Measurements from ENCODE around the gene GALNT2.

The GALNT2 gene

GRCh38 chr1:230170153-230170547 lies 103.1 kb downstream of the GALNT2 start:
- Histone ChIP-seq H3K79me2 (ENCODE audit: insufficient read depth, low read length) (peaks cover 100% of the 10 kb centered on the region), H3K4me1 (ENCODE audit: insufficient read depth, low read length, poor library complexity, severe bottlenecking) (peaks cover 84% of the 10 kb centered on the region), H3K9me2 (replicated peaks; ENCODE audit: low read depth, low read length) (no peaks in the 10 kb centered on the region), H3K27me3 (ENCODE audit: insufficient read depth, low read length, poor library complexity, severe bottlenecking) (no peaks in the 10 kb centered on the region), H3K4me3 (ENCODE audit: low read length, poor library complexity, severe bottlenecking) (peak overlapping the region; percentile 43), H2AFZ (ENCODE audit: low read length) (no peak overlapping the region), H3K36me3 (ENCODE audit: insufficient read depth, low read length) (peaks cover 24% of the 10 kb centered on the region; the same call in 1 of the 2 replicates), H4K20me1 (ENCODE audit: insufficient read depth, low read length, poor library complexity, severe bottlenecking) (peaks cover 10% of the 10 kb centered on the region), H3K9ac (ENCODE audit: low read depth, low read length, poor library complexity, severe bottlenecking) (peak overlapping the region; percentile 64), H3F3A (ENCODE audit: low read depth) (no peaks in the 10 kb centered on the region), H3K4me2 (ENCODE audit: low read depth, low read length, poor library complexity, severe bottlenecking) (peak overlapping the region; percentile 65), H3K9me3 (ENCODE audit: insufficient read depth, low read depth, low read length) (no peaks in the 10 kb centered on the region)
- no peak for TF ChIP-seq CTCF (conservative IDR thresholded peaks at IDR 0.05; ENCODE audit: low read length)
- TF ChIP-seq EZH2phosphoT487 (IDR thresholded peaks at IDR 0.05; ENCODE audit: borderline replicate concordance): no peak

GRCh38 chr1:230170622-230171021 lies 103.6 kb downstream of the GALNT2 start:
- Histone ChIP-seq H3K4me2 (ENCODE audit: low read depth, low read length, poor library complexity, severe bottlenecking) (peak overlapping the region; percentile 65), H3K27me3 (ENCODE audit: insufficient read depth, low read length, poor library complexity, severe bottlenecking) (no peaks in the 10 kb centered on the region), H3K4me3 (ENCODE audit: low read length, poor library complexity, severe bottlenecking) (no peak overlapping the region), H3K36me3 (ENCODE audit: insufficient read depth, low read length) (peaks cover 24% of the 10 kb centered on the region; the same call in 1 of the 2 replicates), H3K9me3 (ENCODE audit: insufficient read depth, low read depth, low read length) (no peaks in the 10 kb centered on the region), H2AFZ (ENCODE audit: low read length) (no peak overlapping the region), H3K9me2 (replicated peaks; ENCODE audit: low read depth, low read length) (no peaks in the 10 kb centered on the region), H3K79me2 (ENCODE audit: insufficient read depth, low read length) (peaks cover 100% of the 10 kb centered on the region), H3K9ac (ENCODE audit: low read depth, low read length, poor library complexity, severe bottlenecking) (peak overlapping the region; percentile 64), H3F3A (ENCODE audit: low read depth) (no peaks in the 10 kb centered on the region), H4K20me1 (ENCODE audit: insufficient read depth, low read length, poor library complexity, severe bottlenecking) (peaks cover 10% of the 10 kb centered on the region), H3K4me1 (ENCODE audit: insufficient read depth, low read length, poor library complexity, severe bottlenecking) (peaks cover 88% of the 10 kb centered on the region)
- TF ChIP-seq EZH2phosphoT487 (IDR thresholded peaks at IDR 0.05; ENCODE audit: borderline replicate concordance): no peak
- no peak for TF ChIP-seq CTCF (conservative IDR thresholded peaks at IDR 0.05; ENCODE audit: low read length)

DNA sequence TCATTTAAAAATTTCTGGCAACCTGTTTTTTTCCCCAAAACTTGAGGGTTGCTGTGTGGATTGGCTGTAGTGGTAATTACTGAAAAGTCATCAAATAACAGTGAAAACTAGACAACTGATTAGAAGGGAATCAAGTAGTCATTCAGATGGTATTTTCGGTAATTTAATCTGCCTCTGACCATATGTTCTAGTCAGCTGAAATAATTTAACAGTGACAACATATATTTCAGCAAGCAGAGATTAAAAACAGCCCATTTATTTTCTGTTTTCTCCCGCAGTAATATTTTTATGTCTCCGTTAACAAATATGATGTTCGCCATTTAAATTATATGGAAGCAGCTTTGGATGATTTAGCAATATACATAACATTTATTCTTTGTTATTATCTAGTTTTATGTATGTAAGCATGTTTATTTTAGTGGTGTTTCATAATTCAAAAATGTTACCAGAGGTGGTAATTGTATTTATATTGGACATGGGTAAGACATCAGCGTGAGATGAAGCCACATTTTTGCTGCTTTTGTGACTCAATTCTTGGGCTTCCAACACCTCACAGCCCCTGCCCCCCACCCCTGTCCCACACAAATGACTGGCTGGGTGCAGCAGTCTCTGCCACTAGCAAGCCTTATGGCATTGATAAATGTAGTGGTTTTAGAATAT lies 104.4 kb downstream of the GALNT2 start:
- Histone ChIP-seq H4K20me1 (ENCODE audit: insufficient read depth, low read length, poor library complexity, severe bottlenecking) (peaks cover 10% of the 10 kb centered on the region), H3K9ac (ENCODE audit: low read depth, low read length, poor library complexity, severe bottlenecking) (no peak overlapping the region), H3K36me3 (ENCODE audit: insufficient read depth, low read length) (peaks cover 17% of the 10 kb centered on the region; the same call in 1 of the 2 replicates), H3K27me3 (ENCODE audit: insufficient read depth, low read length, poor library complexity, severe bottlenecking) (no peaks in the 10 kb centered on the region), H3K79me2 (ENCODE audit: insufficient read depth, low read length) (peaks cover 100% of the 10 kb centered on the region), H3K4me1 (ENCODE audit: insufficient read depth, low read length, poor library complexity, severe bottlenecking) (peaks cover 95% of the 10 kb centered on the region), H3K4me2 (ENCODE audit: low read depth, low read length, poor library complexity, severe bottlenecking) (no peak overlapping the region), H3K4me3 (ENCODE audit: low read length, poor library complexity, severe bottlenecking) (no peak overlapping the region), H3K9me2 (replicated peaks; ENCODE audit: low read depth, low read length) (no peaks in the 10 kb centered on the region), H3F3A (ENCODE audit: low read depth) (no peaks in the 10 kb centered on the region), H3K9me3 (ENCODE audit: insufficient read depth, low read depth, low read length) (no peaks in the 10 kb centered on the region), H2AFZ (ENCODE audit: low read length) (no peak overlapping the region)
- TF ChIP-seq CTCF (conservative IDR thresholded peaks at IDR 0.05; ENCODE audit: low read length) (no peak), EZH2phosphoT487 (IDR thresholded peaks at IDR 0.05; ENCODE audit: borderline replicate concordance) (no peak)
